NCI-H2196 treated with DMSO at 0.1 percent for 48 hours (cell line): ENCODE measurements around the gene TPSD1.
"Not testable (repeated sequence)": the region's sequence is repeated elsewhere in the genome, so short reads cannot be mapped to it uniquely, and the experiment has no call there.

Experiments
- DNase-seq: peaks from one replicate; lab custom pipeline; 2025; ENCODE audit not compliant: unreplicated experiment; lab: John Stamatoyannopoulos, UW

Gene TPSD1

GRCh38 chr16:1220841-1221627 is 34.8 kb upstream of the TPSD1 start:
- no peak for DNase-seq

GRCh38 chr16:1221628-1222552 is 34.0 kb upstream of the TPSD1 start:
- DNase-seq, result no peak

- no peak for DNase-seq
These were observed 33.1 kb upstream of the TPSD1 start for GRCh38 chr16:1222553-1223354.

GRCh38 chr16:1223355-1224214 is 32.3 kb upstream of the TPSD1 start:
- DNase-seq, result no peak

GRCh38 chr16:1224558-1224957 is 31.3 kb upstream of the TPSD1 start:
- no peak for DNase-seq

- no peak for DNase-seq
These were observed 30.8 kb upstream of the TPSD1 start, which contains the start of gene TPSG1 for GRCh38 chr16:1225051-1225451. Gene TPSG1 (minus strand): TSS chr16:1225268. CDS start chr16:1225252, 16 bp downstream.

- DNase-seq, result not testable (repeated sequence)
These were observed 30.0 kb upstream of the TPSD1 start for GRCh38 chr16:1225728-1226311.

GRCh38 chr16:1226692-1227091 is 29.2 kb upstream of the TPSD1 start:
- DNase-seq, result not testable (repeated sequence)

GRCh38 chr16:1228227-1228626 is 27.6 kb upstream of the TPSD1 start:
- not testable (repeated sequence) for DNase-seq

- DNase-seq, result not testable (repeated sequence)
These were observed 26.4 kb upstream of the TPSD1 start for GRCh38 chr16:1229476-1229875.

- DNase-seq, result not testable (repeated sequence)
These were observed 25.8 kb upstream of the TPSD1 start, which contains the start of gene TPSB2 for GRCh38 chr16:1230084-1230470. Gene TPSB2 (minus strand): TSS chr16:1230184. CDS start chr16:1229951, 233 bp downstream.

- not testable (repeated sequence) for DNase-seq
These were observed 25.2 kb upstream of the TPSD1 start for GRCh38 chr16:1230471-1231212.

GRCh38 chr16:1231301-1231700 is 24.6 kb upstream of the TPSD1 start:
- not testable (repeated sequence) for DNase-seq

- not testable (repeated sequence) for DNase-seq
These were observed 23.7 kb upstream of the TPSD1 start for GRCh38 chr16:1232049-1232748.

GRCh38 chr16:1236659-1237058 is 19.2 kb upstream of the TPSD1 start:
- not testable (repeated sequence) for DNase-seq

- no peak for DNase-seq
These were observed 17.9 kb upstream of the TPSD1 start for GRCh38 chr16:1237990-1238389.

GRCh38 chr16:1238909-1239308 is 17.0 kb upstream of the TPSD1 start:
- DNase-seq, result not testable (repeated sequence)

GRCh38 chr16:1239575-1239974 is 16.3 kb upstream of the TPSD1 start:
- DNase-seq, result not testable (repeated sequence)
